ENCODE measurements around the gene SURF4. TPM values are rescaled to one million over a fixed set of nuclear protein-coding genes. Genes with fewer than 3 reads are reported as not detected.

The SURF4 gene
- polyA plus RNA-seq, 3 donors, result 61.4 to 175 (median 157) TPM

DNA sequence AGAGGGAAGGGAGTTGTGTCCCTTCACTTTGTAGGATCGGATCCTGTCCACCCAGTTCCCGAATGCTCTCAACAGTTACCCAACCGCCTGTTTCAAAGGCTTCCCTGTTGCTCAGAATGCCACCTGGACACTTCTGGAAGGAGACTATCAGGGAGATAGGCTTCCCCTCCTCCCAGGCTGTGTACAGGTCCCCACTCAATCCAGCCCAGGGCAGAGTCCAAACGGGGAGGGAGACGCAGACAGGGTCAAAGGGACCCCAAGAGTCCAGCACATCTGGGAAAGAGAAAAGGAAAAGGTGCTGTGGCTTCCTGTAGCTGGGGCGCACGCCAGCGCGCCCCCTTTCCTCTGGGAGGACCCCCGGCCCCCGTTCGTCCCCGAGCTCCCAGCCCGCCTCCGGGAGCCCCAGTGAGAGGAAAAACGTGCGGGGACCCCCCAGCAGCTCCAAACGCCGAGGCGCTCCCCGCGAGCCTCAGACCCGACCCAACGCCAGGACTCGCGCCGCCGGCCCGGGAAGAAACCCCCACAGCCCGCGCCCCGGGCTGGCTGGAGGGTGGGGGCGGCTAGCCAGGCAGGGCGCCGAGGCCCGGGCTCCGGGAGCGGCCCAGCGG lies 640 bp downstream of the SURF4 start:
- TF ChIP-seq, protein P1, sequence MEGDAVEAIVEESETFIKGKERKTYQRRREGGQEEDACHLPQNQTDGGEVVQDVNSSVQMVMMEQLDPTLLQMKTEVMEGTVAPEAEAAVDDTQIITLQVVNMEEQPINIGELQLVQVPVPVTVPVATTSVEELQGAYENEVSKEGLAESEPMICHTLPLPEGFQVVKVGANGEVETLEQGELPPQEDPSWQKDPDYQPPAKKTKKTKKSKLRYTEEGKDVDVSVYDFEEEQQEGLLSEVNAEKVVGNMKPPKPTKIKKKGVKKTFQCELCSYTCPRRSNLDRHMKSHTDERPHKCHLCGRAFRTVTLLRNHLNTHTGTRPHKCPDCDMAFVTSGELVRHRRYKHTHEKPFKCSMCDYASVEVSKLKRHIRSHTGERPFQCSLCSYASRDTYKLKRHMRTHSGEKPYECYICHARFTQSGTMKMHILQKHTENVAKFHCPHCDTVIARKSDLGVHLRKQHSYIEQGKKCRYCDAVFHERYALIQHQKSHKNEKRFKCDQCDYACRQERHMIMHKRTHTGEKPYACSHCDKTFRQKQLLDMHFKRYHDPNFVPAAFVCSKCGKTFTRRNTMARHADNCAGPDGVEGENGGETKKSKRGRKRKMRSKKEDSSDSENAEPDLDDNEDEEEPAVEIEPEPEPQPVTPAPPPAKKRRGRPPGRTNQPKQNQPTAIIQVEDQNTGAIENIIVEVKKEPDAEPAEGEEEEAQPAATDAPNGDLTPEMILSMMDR (IDR thresholded peaks at IDR 0.05), result no peak
- H3K4me1 Mint-ChIP-seq, result peaks cover 59% of the 10 kb centered on the region
- H3K27me3 Mint-ChIP-seq (ENCODE audit: low read depth in 3 of 3), result peaks cover 0 to 5% (median 3%) of the 10 kb centered on the region in 3 donors
- peaks cover 21 to 56% of the 10 kb centered on the region in 2 donors for H3K4me1 ChIP-seq (ENCODE audit: control insufficient read depth in 1 of 2, insufficient read depth in 2 of 2, low read length in 2 of 2)
- H3K9ac ChIP-seq (ENCODE audit: insufficient read depth, low read length, poor library complexity, severe bottlenecking), result peak overlapping the region; percentile 96
- H3K9me3 Mint-ChIP-seq, result no peaks in the 10 kb centered on the region
- peak overlapping the region; percentile 98 for H2AFZ ChIP-seq (ENCODE audit: insufficient read depth, low read depth, low read length, poor library complexity, severe bottlenecking)
- peak overlapping the region; percentile 94 to 97 for H3K4me3 Mint-ChIP-seq
- intact Hi-C loops (cut with micrococcal nuclease), result loop anchor here (2.0 to 10.0 kb wide), 2 partner anchors 18 to 340 kb away; partner anchors contain the start of genes GTF3C5 (in 1 of the 2), SURF1 (in 1 of the 2) and SURF2 (in 1 of the 2)
- H3K79me2 ChIP-seq (ENCODE audit: insufficient read depth, low read length), result peaks cover 56% of the 10 kb centered on the region
- peak overlapping the region; percentile 89 to 96 (median 94) for H3K27ac Mint-ChIP-seq
- peak overlapping the region; percentile 65 to 95 (median 86) for H3K4me3 ChIP-seq (replicated peaks in 1 of 3; ENCODE audit: low read depth in 2 of 3, low read length in 3 of 3)
- 0% methylated on average over 37 of the region's 39 CpGs for WGBS (ENCODE audit: insufficient coverage)
- peaks cover 52% of the 10 kb centered on the region for H4K20me1 ChIP-seq (ENCODE audit: insufficient read depth, low read length)
- DNase-seq, result peak in 2 of 3 donors; percentile 17 to 25
- H3K36me3 Mint-ChIP-seq, result peaks cover 16 to 29% of the 10 kb centered on the region in 2 donors
- peak overlapping the region; percentile 71 to 83 for H3K27ac ChIP-seq (ENCODE audit: low read depth in 1 of 2, low read length in 2 of 2)
- H3K36me3 ChIP-seq (replicated peaks in 1 of 2; ENCODE audit: control insufficient read depth in 1 of 2, insufficient read depth in 2 of 2, low read length in 2 of 2), result peaks cover 14 to 23% of the 10 kb centered on the region in 2 donors
- peak overlapping the region; percentile 85 for H3K4me2 ChIP-seq (replicated peaks; ENCODE audit: extremely low read depth, low read length, poor library complexity, severe bottlenecking)
- no peaks in the 10 kb centered on the region for H3K9me3 ChIP-seq (replicated peaks in 1 of 2; ENCODE audit: control insufficient read depth in 1 of 2, insufficient read depth in 1 of 2, low read length in 2 of 2)
- no peaks in the 10 kb centered on the region for H3K27me3 ChIP-seq (ENCODE audit: control insufficient read depth in 2 of 2, insufficient read depth in 2 of 2, low read length in 2 of 2)

DNA sequence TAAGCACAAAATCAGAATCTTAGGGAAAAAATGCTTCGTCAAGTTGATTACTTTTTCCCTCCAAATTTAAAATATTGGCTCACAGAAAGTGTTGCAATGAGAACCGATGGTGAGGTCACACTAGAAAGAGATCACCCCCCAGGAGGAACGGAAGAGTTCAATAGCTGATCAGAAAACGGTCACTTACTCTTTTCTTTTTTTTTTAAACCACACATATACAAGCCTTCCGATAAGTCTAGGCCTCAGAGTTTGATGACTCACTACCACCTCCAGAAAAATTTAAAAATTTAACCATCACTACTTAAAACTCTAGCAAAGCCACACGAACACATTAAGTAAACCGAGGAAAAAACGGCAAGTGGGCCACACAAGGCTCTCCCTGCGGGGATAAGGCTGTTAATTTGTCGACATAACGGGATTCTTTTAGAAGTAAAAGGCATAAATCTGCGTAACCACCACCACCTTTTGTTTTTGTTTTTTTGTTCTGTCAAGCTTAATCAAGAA lies 1.2 kb downstream of the SURF4 start:
- Mint-ChIP-seq H3K9me3 (no peaks in the 10 kb centered on the region), H3K27me3 (ENCODE audit: low read depth in 3 of 3) (peaks cover 0 to 5% (median 3%) of the 10 kb centered on the region in 3 donors), H3K36me3 (peaks cover 21 to 34% of the 10 kb centered on the region in 2 donors), H3K4me1 (peaks cover 65% of the 10 kb centered on the region), H3K4me3 (peak overlapping the region; percentile 94 to 97), H3K27ac (peak overlapping the region; percentile 89 to 96 (median 94))
- H2AFZ ChIP-seq (ENCODE audit: insufficient read depth, low read depth, low read length, poor library complexity, severe bottlenecking), result peak overlapping the region; percentile 98
- H3K4me3 ChIP-seq (replicated peaks in 1 of 3; ENCODE audit: low read depth in 2 of 3, low read length in 3 of 3), result peak overlapping the region; percentile 65 to 95 (median 86)
- H3K9ac ChIP-seq (ENCODE audit: insufficient read depth, low read length, poor library complexity, severe bottlenecking), result peak overlapping the region; percentile 96
- TF ChIP-seq, protein P1 (IDR thresholded peaks at IDR 0.05), result no peak
- H3K4me1 ChIP-seq (ENCODE audit: control insufficient read depth in 1 of 2, insufficient read depth in 2 of 2, low read length in 2 of 2), result peaks cover 21 to 56% of the 10 kb centered on the region in 2 donors
- H3K27ac ChIP-seq (ENCODE audit: low read depth in 1 of 2, low read length in 2 of 2), result peak overlapping the region; percentile 71 to 83
- 0% methylated on average over 4 of the region's 12 CpGs for WGBS (ENCODE audit: insufficient coverage)
- H3K27me3 ChIP-seq (ENCODE audit: control insufficient read depth in 2 of 2, insufficient read depth in 2 of 2, low read length in 2 of 2), result no peaks in the 10 kb centered on the region
- H3K4me2 ChIP-seq (replicated peaks; ENCODE audit: extremely low read depth, low read length, poor library complexity, severe bottlenecking), result peak overlapping the region; percentile 85
- peak in 2 of 3 donors; percentile 31 to 49 for DNase-seq
- no peaks in the 10 kb centered on the region for H3K9me3 ChIP-seq (replicated peaks in 1 of 2; ENCODE audit: control insufficient read depth in 1 of 2, insufficient read depth in 1 of 2, low read length in 2 of 2)
- H4K20me1 ChIP-seq (ENCODE audit: insufficient read depth, low read length), result peaks cover 57% of the 10 kb centered on the region
- intact Hi-C loops (cut with micrococcal nuclease), result loop anchor here (2.0 to 10.0 kb wide), 2 partner anchors 18 to 340 kb away; partner anchors contain the start of genes GTF3C5 (in 1 of the 2), SURF1 (in 1 of the 2) and SURF2 (in 1 of the 2)
- H3K79me2 ChIP-seq (ENCODE audit: insufficient read depth, low read length), result peaks cover 61% of the 10 kb centered on the region
- H3K36me3 ChIP-seq (replicated peaks in 1 of 2; ENCODE audit: control insufficient read depth in 1 of 2, insufficient read depth in 2 of 2, low read length in 2 of 2), result peaks cover 20 to 29% of the 10 kb centered on the region in 2 donors

Measured in CD14-positive monocyte (primary cell).